ENCODE data around the gene S100A9.
"Not testable (repeated sequence)": the region's sequence is repeated elsewhere in the genome, so short reads cannot be mapped to it uniquely, and the experiment has no call there.

The S100A9 gene

GRCh38 chr1:153344718-153345025 is 13.0 kb upstream of the S100A9 start:
- H2AK5ac ChIP-seq (ENCODE audit: low read length, severe bottlenecking), result no peak overlapping the region
- no peaks in the 10 kb centered on the region for H3K9me3 ChIP-seq (ENCODE audit: control insufficient read depth, low read length)
- H3K4me3 ChIP-seq (ENCODE audit: insufficient read depth in 1 of 2, low read depth in 1 of 2, low read length in 2 of 2), result no peak overlapping the region
- H4K8ac ChIP-seq (ENCODE audit: low read length), result no peak overlapping the region
- no peak overlapping the region for H3K4me2 ChIP-seq (ENCODE audit: low read length, poor library complexity, severe bottlenecking)
- no peak overlapping the region for H2BK15ac ChIP-seq (ENCODE audit: low read depth, poor library complexity, severe bottlenecking)
- no peaks in the 10 kb centered on the region for H3K79me1 ChIP-seq (replicated peaks; ENCODE audit: low read length, poor library complexity, severe bottlenecking)
- no peak overlapping the region for H2AFZ ChIP-seq (ENCODE audit: low read depth, low read length)
- DNase-seq, result no peak
- H2BK12ac ChIP-seq (ENCODE audit: low read length in 2 of 2), result no peak overlapping the region
- H3K4ac ChIP-seq (ENCODE audit: low read depth in 1 of 2, low read length in 2 of 2), result no peak overlapping the region
- WGBS, result 10% methylated on average over 1 of the region's 3 CpGs
- peaks cover 15 to 89% of the 10 kb centered on the region in 2 experiments for H3K27me3 ChIP-seq (ENCODE audit: control insufficient read depth in 1 of 2, insufficient read depth in 1 of 2, low read length in 2 of 2)
- no peak overlapping the region for H3K18ac ChIP-seq (ENCODE audit: low read depth in 1 of 2, low read length in 2 of 2)
- H2BK5ac ChIP-seq (ENCODE audit: low read depth, low read length, poor library complexity, severe bottlenecking), result no peak overlapping the region
- no peaks in the 10 kb centered on the region for H3K36me3 ChIP-seq (ENCODE audit: control insufficient read depth in 1 of 2, insufficient read depth in 2 of 2, low read depth in 1 of 2, low read length in 2 of 2)
- no peak overlapping the region for H3K23ac ChIP-seq (ENCODE audit: low read length in 2 of 2)
- no peak overlapping the region for H4K91ac ChIP-seq (ENCODE audit: low read length)
- H3K27ac ChIP-seq (ENCODE audit: low read length, poor library complexity, severe bottlenecking), result no peak overlapping the region
- H2BK120ac ChIP-seq (ENCODE audit: low read depth, low read length), result no peak overlapping the region
- no peak overlapping the region for H3K9ac ChIP-seq (ENCODE audit: low read length)
- no peaks in the 10 kb centered on the region for H3K4me1 ChIP-seq (ENCODE audit: control insufficient read depth, insufficient read depth, low read depth, low read length)
- H3K14ac ChIP-seq (ENCODE audit: low read length in 2 of 2), result no peak overlapping the region

GRCh38 chr1:153345187-153346076 is 12.2 kb upstream of the S100A9 start:
- H3K9ac ChIP-seq (ENCODE audit: low read length), result no peak overlapping the region
- no peak overlapping the region for H2BK120ac ChIP-seq (ENCODE audit: low read depth, low read length)
- H3K27me3 ChIP-seq (ENCODE audit: control insufficient read depth in 1 of 2, insufficient read depth in 1 of 2, low read length in 2 of 2), result peaks cover 18 to 92% of the 10 kb centered on the region in 2 experiments
- H2BK15ac ChIP-seq (ENCODE audit: low read depth, poor library complexity, severe bottlenecking), result no peak overlapping the region
- no peak overlapping the region for H2AK5ac ChIP-seq (ENCODE audit: low read length, severe bottlenecking)
- no peak overlapping the region for H3K27ac ChIP-seq (ENCODE audit: low read length, poor library complexity, severe bottlenecking)
- H3K9me3 ChIP-seq (ENCODE audit: control insufficient read depth, low read length), result no peaks in the 10 kb centered on the region
- DNase-seq, result no peak
- H3K4ac ChIP-seq (ENCODE audit: low read depth in 1 of 2, low read length in 2 of 2), result no peak overlapping the region
- no peak overlapping the region for H3K4me2 ChIP-seq (ENCODE audit: low read length, poor library complexity, severe bottlenecking)
- no peak overlapping the region for H3K23ac ChIP-seq (ENCODE audit: low read length in 2 of 2)
- no peak overlapping the region for H3K4me3 ChIP-seq (ENCODE audit: insufficient read depth in 1 of 2, low read depth in 1 of 2, low read length in 2 of 2)
- 76% methylated on average over 14 of the region's 14 CpGs for WGBS
- H4K91ac ChIP-seq (ENCODE audit: low read length), result no peak overlapping the region
- H3K79me1 ChIP-seq (replicated peaks; ENCODE audit: low read length, poor library complexity, severe bottlenecking), result no peaks in the 10 kb centered on the region
- no peak overlapping the region for H2AFZ ChIP-seq (ENCODE audit: low read depth, low read length)
- no peak overlapping the region for H4K8ac ChIP-seq (ENCODE audit: low read length)
- H3K36me3 ChIP-seq (ENCODE audit: control insufficient read depth in 1 of 2, insufficient read depth in 2 of 2, low read depth in 1 of 2, low read length in 2 of 2), result no peaks in the 10 kb centered on the region
- no peak overlapping the region for H2BK5ac ChIP-seq (ENCODE audit: low read depth, low read length, poor library complexity, severe bottlenecking)
- no peaks in the 10 kb centered on the region for H3K4me1 ChIP-seq (ENCODE audit: control insufficient read depth, insufficient read depth, low read depth, low read length)
- no peak overlapping the region for H3K14ac ChIP-seq (ENCODE audit: low read length in 2 of 2)
- H3K18ac ChIP-seq (ENCODE audit: low read depth in 1 of 2, low read length in 2 of 2), result no peak overlapping the region
- H2BK12ac ChIP-seq (ENCODE audit: low read length in 2 of 2), result no peak overlapping the region

GRCh38 chr1:153346077-153346723 is 11.5 kb upstream of the S100A9 start:
- Histone ChIP-seq H3K14ac (ENCODE audit: low read length in 2 of 2) (no peak overlapping the region), H2BK15ac (ENCODE audit: low read depth, poor library complexity, severe bottlenecking) (no peak overlapping the region), H2AK5ac (ENCODE audit: low read length, severe bottlenecking) (no peak overlapping the region), H3K9ac (ENCODE audit: low read length) (no peak overlapping the region), H3K79me1 (replicated peaks; ENCODE audit: low read length, poor library complexity, severe bottlenecking) (no peaks in the 10 kb centered on the region), H2BK12ac (ENCODE audit: low read length in 2 of 2) (no peak overlapping the region), H3K4ac (ENCODE audit: low read depth in 1 of 2, low read length in 2 of 2) (no peak overlapping the region), H4K91ac (ENCODE audit: low read length) (no peak overlapping the region), H3K36me3 (ENCODE audit: control insufficient read depth in 1 of 2, insufficient read depth in 2 of 2, low read depth in 1 of 2, low read length in 2 of 2) (no peaks in the 10 kb centered on the region), H3K4me2 (ENCODE audit: low read length, poor library complexity, severe bottlenecking) (no peak overlapping the region), H2AFZ (ENCODE audit: low read depth, low read length) (no peak overlapping the region), H2BK5ac (ENCODE audit: low read depth, low read length, poor library complexity, severe bottlenecking) (no peak overlapping the region), H3K4me3 (ENCODE audit: insufficient read depth in 1 of 2, low read depth in 1 of 2, low read length in 2 of 2) (no peak overlapping the region), H3K27ac (ENCODE audit: low read length, poor library complexity, severe bottlenecking) (no peak overlapping the region), H3K18ac (ENCODE audit: low read depth in 1 of 2, low read length in 2 of 2) (no peak overlapping the region), H3K9me3 (ENCODE audit: control insufficient read depth, low read length) (no peaks in the 10 kb centered on the region), H2BK120ac (ENCODE audit: low read depth, low read length) (no peak overlapping the region), H3K27me3 (ENCODE audit: control insufficient read depth in 1 of 2, insufficient read depth in 1 of 2, low read length in 2 of 2) (peaks cover 18 to 93% of the 10 kb centered on the region in 2 experiments), H3K4me1 (ENCODE audit: control insufficient read depth, insufficient read depth, low read depth, low read length) (no peaks in the 10 kb centered on the region), H3K23ac (ENCODE audit: low read length in 2 of 2) (no peak overlapping the region), H4K8ac (ENCODE audit: low read length) (no peak overlapping the region)
- DNase-seq, result no peak
- 83% methylated on average over 6 of the region's 6 CpGs for WGBS

GRCh38 chr1:153347049-153347448 is 10.6 kb upstream of the S100A9 start:
- H2BK120ac ChIP-seq (ENCODE audit: low read depth, low read length); H3K4me2 ChIP-seq (ENCODE audit: low read length, poor library complexity, severe bottlenecking); H4K91ac ChIP-seq (ENCODE audit: low read length); H3K27ac ChIP-seq (ENCODE audit: low read length, poor library complexity, severe bottlenecking); H3K79me1 ChIP-seq (replicated peaks; ENCODE audit: low read length, poor library complexity, severe bottlenecking); H3K14ac ChIP-seq (ENCODE audit: low read length in 2 of 2); H4K8ac ChIP-seq (ENCODE audit: low read length); H3K4ac ChIP-seq (ENCODE audit: low read depth in 1 of 2, low read length in 2 of 2); H3K4me3 ChIP-seq (ENCODE audit: insufficient read depth in 1 of 2, low read depth in 1 of 2, low read length in 2 of 2); H2AK5ac ChIP-seq (ENCODE audit: low read length, severe bottlenecking); H2BK5ac ChIP-seq (ENCODE audit: low read depth, low read length, poor library complexity, severe bottlenecking); H3K4me1 ChIP-seq (ENCODE audit: control insufficient read depth, insufficient read depth, low read depth, low read length); H2AFZ ChIP-seq (ENCODE audit: low read depth, low read length); H3K36me3 ChIP-seq (ENCODE audit: control insufficient read depth in 1 of 2, insufficient read depth in 2 of 2, low read depth in 1 of 2, low read length in 2 of 2); H3K9ac ChIP-seq (ENCODE audit: low read length); H2BK15ac ChIP-seq (ENCODE audit: low read depth, poor library complexity, severe bottlenecking); H2BK12ac ChIP-seq (ENCODE audit: low read length in 2 of 2); H3K23ac ChIP-seq (ENCODE audit: low read length in 2 of 2); DNase-seq; H3K9me3 ChIP-seq (ENCODE audit: control insufficient read depth, low read length); H3K18ac ChIP-seq (ENCODE audit: low read depth in 1 of 2, low read length in 2 of 2): not testable (repeated sequence)
- 73% methylated on average over 9 of the region's 14 CpGs for WGBS
- H3K27me3 ChIP-seq (ENCODE audit: control insufficient read depth in 1 of 2, insufficient read depth in 1 of 2, low read length in 2 of 2), result peaks cover 18 to 89% of the 10 kb centered on the region in 2 experiments
